CD14-positive monocyte (primary cell): ENCODE measurements around the gene DCTN5. TPM values are rescaled to one million over a fixed set of nuclear protein-coding genes. Genes with fewer than 3 reads are reported as not detected.

ENCODE experiments used
- DNase-seq, 3 donors: peaks; one replicate each; pipeline ENCODE4 v3.0.0-alpha.2; 2011 to 2022
- H2AFZ ChIP-seq: 2 replicates; pipeline ENCODE4 v1.6.0; 2012; ENCODE audit warnings: mild to moderate bottlenecking, low read depth, low read length, inconsistent platforms; ENCODE audit not compliant: insufficient read depth, poor library complexity, severe bottlenecking
- H3K27ac ChIP-seq, 2 donors: 1 replicate in 1 of 2; 2 replicates in 1 of 2; pipeline ENCODE4 v1.5.1; 2012 to 2013; ENCODE audit warnings: low read length in 2 of 2, control low read depth in 1 of 2, inconsistent platforms in 1 of 2, low read depth in 1 of 2, mild to moderate bottlenecking in 1 of 2
- H3K27me3 ChIP-seq, 2 donors: one replicate each; pipeline versions ENCODE4 v1.6.0 to v1.6.1; 2011 to 2013; ENCODE audit warnings: low read length in 2 of 2; ENCODE audit not compliant: control insufficient read depth in 2 of 2, insufficient read depth in 2 of 2
- H3K36me3 ChIP-seq, 2 donors: replicated peaks in 1 of 2; 1 replicate in 1 of 2; 2 replicates in 1 of 2; pipeline versions ENCODE4 v1.5.1 to v1.6.1; 2012 to 2013; ENCODE audit warnings: low read length in 2 of 2, control low read depth in 1 of 2, inconsistent platforms in 1 of 2, mild to moderate bottlenecking in 1 of 2; ENCODE audit not compliant: insufficient read depth in 2 of 2, control insufficient read depth in 1 of 2
- H3K4me1 ChIP-seq, 2 donors: 1 replicate in 1 of 2; 2 replicates in 1 of 2; pipeline versions ENCODE4 v1.5.1 to v1.6.1; 2012 to 2013; ENCODE audit warnings: low read length in 2 of 2, control low read depth in 1 of 2, inconsistent platforms in 1 of 2, mild to moderate bottlenecking in 1 of 2, moderate library complexity in 1 of 2; ENCODE audit not compliant: insufficient read depth in 2 of 2, control insufficient read depth in 1 of 2
- H3K4me2 ChIP-seq: replicated peaks from 2 replicates; pipeline ENCODE3; 2012; ENCODE audit warnings: low read length, moderate library complexity, mild to moderate bottlenecking; ENCODE audit not compliant: poor library complexity, severe bottlenecking; ENCODE audit errors: extremely low read depth
- H3K4me3 ChIP-seq, 3 experiments: fragments of 200-600 bp in 1 of 3; sonication (generic) in 1 of 3; replicated peaks in 1 of 3; 1 replicate in 2 of 3; 2 replicates in 1 of 3; pipeline ENCODE4 v1.5.1; 2011 to 2013; ENCODE audit warnings: low read length in 3 of 3, mild to moderate bottlenecking in 3 of 3, control low read depth in 2 of 3, low read depth in 2 of 3, inconsistent platforms in 1 of 3, moderate library complexity in 1 of 3
- H3K79me2 ChIP-seq: 2 replicates; pipeline ENCODE4 v1.6.0; 2012; ENCODE audit warnings: mild to moderate bottlenecking, control low read depth, inconsistent platforms, low read length, moderate library complexity; ENCODE audit not compliant: insufficient read depth
- H3K9ac ChIP-seq: 2 replicates; pipeline ENCODE4 v1.6.0; 2017; ENCODE audit warnings: low read length, mild to moderate bottlenecking; ENCODE audit not compliant: insufficient read depth, poor library complexity, severe bottlenecking
- H3K9me3 ChIP-seq, 2 donors: replicated peaks in 1 of 2; 1 replicate in 1 of 2; 2 replicates in 1 of 2; pipeline versions ENCODE4 v1.5.1 to v1.6.1; 2012 to 2013; ENCODE audit warnings: low read length in 2 of 2, control low read depth in 1 of 2; ENCODE audit not compliant: control insufficient read depth in 1 of 2, insufficient read depth in 1 of 2
- H4K20me1 ChIP-seq: 2 replicates; pipeline ENCODE4 v1.6.0; 2012; ENCODE audit warnings: mild to moderate bottlenecking, low read length, control low read depth, moderate library complexity; ENCODE audit not compliant: insufficient read depth
- H3K27ac Mint-ChIP-seq, 7 donors: one replicate each; pipeline ENCODE4 v1.8.0; 2020; ENCODE audit warnings: mild to moderate bottlenecking in 7 of 7, mixed read lengths in 7 of 7, moderate library complexity in 6 of 7, inconsistent platforms in 2 of 7
- H3K27me3 Mint-ChIP-seq, 3 donors: one replicate each; pipeline ENCODE4 v1.8.0; 2021 to 2022; ENCODE audit warnings: low read depth in 3 of 3, mild to moderate bottlenecking in 3 of 3, mixed read lengths in 3 of 3, moderate library complexity in 3 of 3, inconsistent platforms in 1 of 3
- H3K36me3 Mint-ChIP-seq, 2 donors: one replicate each; pipeline ENCODE4 v1.8.0; 2020; ENCODE audit warnings: mixed read lengths in 2 of 2, inconsistent platforms in 1 of 2, mild to moderate bottlenecking in 1 of 2
- H3K4me1 Mint-ChIP-seq: one replicate; pipeline ENCODE4 v1.8.0; 2020; ENCODE audit warnings: mild to moderate bottlenecking, mixed read lengths
- H3K4me3 Mint-ChIP-seq, 2 donors: one replicate each; pipeline ENCODE4 v1.8.0; 2020; ENCODE audit warnings: mild to moderate bottlenecking in 2 of 2, mixed read lengths in 2 of 2, moderate library complexity in 1 of 2
- H3K9me3 Mint-ChIP-seq, 7 donors: one replicate each; pipeline ENCODE4 v1.8.0; 2020 to 2022; ENCODE audit warnings: mixed read lengths in 7 of 7, mild to moderate bottlenecking in 6 of 7, moderate library complexity in 6 of 7, inconsistent platforms in 2 of 7
- CTCF ChIP-seq: fragments of 200-600 bp; IDR thresholded peaks from one replicate; pipeline ENCODE4 v1.8.0; 2022; ENCODE audit warnings: antibody characterized with exemption, mild to moderate bottlenecking
- WGBS: methylation state at CpG from one replicate; pipeline ENCODE4 v1.1.5; 2013; ENCODE audit warnings: missing lambda C conversion rate; ENCODE audit not compliant: insufficient coverage; 5-methylcytosine and 5-hydroxymethylcytosine counted together
- intact Hi-C, 2 donors: fragments of 100-400 bp; cut with micrococcal nuclease; formaldehyde crosslinking; loops; one replicate each; pipeline versions ENCODE4 v1.15.0 to v1.15.1; 2023
- polyA plus RNA-seq, 3 donors: library from polyadenylated mRNA; depleted of rRNA in 1 of 3; unstranded in 2 of 3; stranded (reverse) in 1 of 3; fragments of 300-500 nt in 2 of 3; fragments of >200 nt in 1 of 3; fragmentation: Illumina TruSeq in 2 of 3; gene quantifications; 1 replicate in 2 of 3; 2 replicates in 1 of 3; pipeline ENCODE4 v1.2.3, GENCODE V29; 2012 to 2021

The DCTN5 gene
- polyA plus RNA-seq, 3 donors: 29.3 to 54.3 (median 42.0) TPM

GRCh38 chr16:23597003-23597756 lies 44.1 kb upstream of the DCTN5 start:
- H3K27ac ChIP-seq: peak overlapping the region in 1 of 2 donors; percentile 48
- WGBS: 55% methylated on average over 3 of the region's 11 CpGs

GRCh38 chr16:23607726-23608125 lies 33.5 kb upstream of the DCTN5 start:
- DNase-seq: no peak
- H3K4me2 ChIP-seq: no peak overlapping the region
- no peaks in the 10 kb centered on the region for H3K27me3 ChIP-seq
- H3K9ac ChIP-seq: no peak overlapping the region
- no peaks in the 10 kb centered on the region for H3K9me3 ChIP-seq
- Mint-ChIP-seq H3K4me3 (no peak overlapping the region), H3K27me3 (no peaks in the 10 kb centered on the region), H3K36me3 (peaks cover 34 to 53% of the 10 kb centered on the region in 2 donors), H3K9me3 (no peaks in the 10 kb centered on the region), H3K4me1 (peaks cover 3% of the 10 kb centered on the region), H3K27ac (peak overlapping the region in 3 of 7 donors; percentile 13 to 69 (median 57))
- H2AFZ ChIP-seq: no peak overlapping the region
- intact Hi-C loops: no loop called here
- no peak overlapping the region for H3K27ac ChIP-seq
- 94% methylated on average over 2 of the region's 6 CpGs for WGBS
- H3K36me3 ChIP-seq: peaks cover 34 to 48% of the 10 kb centered on the region in 2 donors
- TF ChIP-seq CTCF: no peak
- no peaks in the 10 kb centered on the region for H3K4me1 ChIP-seq
- H3K79me2 ChIP-seq: no peaks in the 10 kb centered on the region
- H4K20me1 ChIP-seq: no peaks in the 10 kb centered on the region
- H3K4me3 ChIP-seq: no peak overlapping the region

More at GRCh38 chr16:23597003-23597756, 44.1 kb upstream of the DCTN5 start:
- peaks cover 15% of the 10 kb centered on the region for H3K4me1 Mint-ChIP-seq
- H3K36me3 Mint-ChIP-seq: peaks cover 17 to 24% of the 10 kb centered on the region in 2 donors
- no peaks in the 10 kb centered on the region for H3K9me3 Mint-ChIP-seq
- intact Hi-C loops: loop anchor here in 1 of 2 donors (2.0 kb wide), 1 partner anchor 38 kb away; no protein-coding TSS in a partner anchor
- no peaks in the 10 kb centered on the region for H3K27me3 Mint-ChIP-seq
- Histone ChIP-seq H3K79me2 (peaks cover 37% of the 10 kb centered on the region), H3K9ac (no peak overlapping the region), H3K4me2 (no peak overlapping the region), H3K36me3 (peaks cover 12 to 26% of the 10 kb centered on the region in 2 donors), H3K27me3 (no peaks in the 10 kb centered on the region), H3K4me3 (no peak overlapping the region), H3K4me1 (peaks cover 16% of the 10 kb centered on the region in 2 donors), H2AFZ (peak overlapping the region; percentile 44), H3K9me3 (no peaks in the 10 kb centered on the region), H4K20me1 (peaks cover 20% of the 10 kb centered on the region)
- no peak for TF ChIP-seq CTCF
- peak overlapping the region in 4 of 7 donors; percentile 27 to 71 (median 64) for H3K27ac Mint-ChIP-seq
- no peak overlapping the region for H3K4me3 Mint-ChIP-seq
- DNase-seq: peak in 1 of 3 donors; percentile 27
